HG03066 (cell line): ENCODE measurements around the gene KRTAP10-12.

Source experiments
- ATAC-seq: cut with Tn5 transposase; IDR thresholded peaks from one replicate; pipeline ENCODE4 v1.9.1; 2021; ENCODE audit warnings: low read depth; ENCODE audit not compliant: unreplicated experiment

Gene KRTAP10-12

GRCh38 chr21:44696572-44696971 lies 400 bp upstream of the KRTAP10-12 start:
- ATAC-seq, result no peak

GRCh38 chr21:44697811-44698734 lies 1.1 kb downstream of the KRTAP10-12 start:
- no peak for ATAC-seq

- ATAC-seq, result no peak
These were observed 2.6 kb downstream of the KRTAP10-12 start for GRCh38 chr21:44699502-44700001.

- ATAC-seq, result no peak
These were observed 3.4 kb downstream of the KRTAP10-12 start for GRCh38 chr21:44700101-44701022.

- no peak for ATAC-seq
These were observed 4.0 kb downstream of the KRTAP10-12 start for GRCh38 chr21:44701023-44701400.

DNA sequence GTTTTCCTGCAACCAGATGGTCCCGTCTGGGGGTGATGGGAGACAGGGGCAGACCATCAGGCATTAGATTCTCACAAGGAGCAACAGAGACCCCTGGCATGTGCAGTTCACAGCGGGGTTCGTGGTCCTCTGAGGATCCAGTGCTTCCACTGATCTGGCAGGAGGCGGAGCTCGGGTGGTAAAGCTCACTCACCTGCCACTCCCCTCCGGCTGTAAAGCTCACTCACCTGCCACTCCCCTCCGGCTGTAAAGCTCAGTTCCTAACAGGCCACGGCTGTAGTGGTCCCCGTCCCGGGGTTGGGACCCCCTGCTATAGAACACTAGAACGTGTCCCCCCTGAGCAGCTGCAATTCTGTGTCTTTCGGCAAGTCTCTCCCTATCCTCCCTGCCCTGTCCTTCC lies 4.6 kb downstream of the KRTAP10-12 start:
- ATAC-seq, result no peak

DNA sequence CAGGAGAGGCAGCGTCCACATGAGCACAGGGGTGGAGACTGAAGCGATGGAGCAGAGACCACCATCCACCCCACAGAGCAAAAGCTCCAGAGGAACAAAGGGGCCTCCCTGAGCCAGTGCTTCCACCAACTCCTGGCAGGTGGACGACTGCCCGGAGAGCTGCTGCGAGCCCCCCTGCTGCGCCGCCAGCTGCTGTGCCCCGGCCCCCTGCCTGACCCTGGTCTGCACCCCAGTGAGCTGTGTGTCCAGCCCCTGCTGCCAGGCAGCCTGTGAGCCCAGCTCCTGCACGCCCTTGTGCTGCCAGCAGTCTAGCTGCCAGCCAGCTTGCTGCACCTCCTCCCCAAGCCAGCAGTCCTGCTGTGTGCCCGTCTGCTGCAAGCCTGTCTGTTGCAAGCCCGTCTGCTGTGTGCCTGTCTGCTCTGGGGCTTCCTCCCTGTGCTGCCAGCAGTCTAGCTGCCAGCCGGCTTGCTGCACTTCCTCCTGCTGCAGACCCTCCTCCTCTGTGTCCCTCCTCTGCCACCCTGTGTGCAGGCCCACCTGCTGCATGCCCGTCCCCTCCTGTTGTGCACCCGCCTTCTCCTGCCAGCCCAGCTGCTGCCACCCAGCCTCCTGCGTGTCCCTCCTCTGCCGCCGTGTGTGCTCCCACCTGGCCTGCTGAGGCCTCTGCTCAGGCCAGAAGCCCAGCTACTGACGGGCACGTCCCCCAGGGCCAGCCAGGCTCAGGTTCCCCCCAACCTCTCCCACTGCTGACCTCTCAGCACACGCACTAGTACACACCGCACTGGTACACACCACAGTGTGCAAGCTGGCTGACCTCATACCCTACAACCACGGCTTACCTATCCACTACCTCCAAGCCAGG lies 5.4 kb downstream of the KRTAP10-12 start:
- no peak for ATAC-seq

DNA sequence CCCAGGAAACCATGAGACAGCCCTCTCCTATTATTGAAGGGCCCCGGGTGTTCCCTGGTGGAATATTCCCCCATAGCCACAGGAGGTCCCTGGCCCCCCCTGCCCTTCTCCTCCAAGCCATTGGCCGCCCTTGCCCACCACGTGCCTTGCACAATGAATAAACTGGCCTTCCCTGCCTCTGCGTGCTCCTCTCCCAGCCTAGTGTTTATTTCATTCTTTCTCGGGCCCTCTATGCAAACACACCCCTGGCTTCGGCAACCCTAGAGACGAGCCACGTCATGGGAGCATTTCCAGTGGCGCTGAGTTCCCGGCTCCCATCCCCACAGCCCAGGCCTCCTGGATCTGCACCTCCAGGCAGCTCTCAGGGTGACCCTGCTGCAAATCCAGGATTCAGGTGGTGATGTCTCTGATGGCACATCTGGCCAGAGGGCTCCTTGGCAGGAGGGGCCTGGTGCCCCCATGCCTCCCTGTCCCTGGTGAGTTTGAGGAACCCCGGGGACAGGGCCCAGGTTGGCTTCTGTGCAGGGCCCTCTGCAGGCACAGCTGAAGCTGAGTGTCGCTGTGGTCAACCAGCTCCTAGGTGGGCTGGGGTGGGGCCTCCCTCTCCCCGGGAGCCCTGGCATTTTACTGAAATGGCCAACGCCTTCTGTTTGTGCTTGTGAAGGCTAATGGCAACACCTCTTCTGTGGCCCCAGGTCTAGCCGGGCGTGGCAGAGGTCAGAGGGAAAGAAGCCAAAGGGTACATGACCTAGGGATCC lies 6.2 kb downstream of the KRTAP10-12 start:
- no peak for ATAC-seq

DNA sequence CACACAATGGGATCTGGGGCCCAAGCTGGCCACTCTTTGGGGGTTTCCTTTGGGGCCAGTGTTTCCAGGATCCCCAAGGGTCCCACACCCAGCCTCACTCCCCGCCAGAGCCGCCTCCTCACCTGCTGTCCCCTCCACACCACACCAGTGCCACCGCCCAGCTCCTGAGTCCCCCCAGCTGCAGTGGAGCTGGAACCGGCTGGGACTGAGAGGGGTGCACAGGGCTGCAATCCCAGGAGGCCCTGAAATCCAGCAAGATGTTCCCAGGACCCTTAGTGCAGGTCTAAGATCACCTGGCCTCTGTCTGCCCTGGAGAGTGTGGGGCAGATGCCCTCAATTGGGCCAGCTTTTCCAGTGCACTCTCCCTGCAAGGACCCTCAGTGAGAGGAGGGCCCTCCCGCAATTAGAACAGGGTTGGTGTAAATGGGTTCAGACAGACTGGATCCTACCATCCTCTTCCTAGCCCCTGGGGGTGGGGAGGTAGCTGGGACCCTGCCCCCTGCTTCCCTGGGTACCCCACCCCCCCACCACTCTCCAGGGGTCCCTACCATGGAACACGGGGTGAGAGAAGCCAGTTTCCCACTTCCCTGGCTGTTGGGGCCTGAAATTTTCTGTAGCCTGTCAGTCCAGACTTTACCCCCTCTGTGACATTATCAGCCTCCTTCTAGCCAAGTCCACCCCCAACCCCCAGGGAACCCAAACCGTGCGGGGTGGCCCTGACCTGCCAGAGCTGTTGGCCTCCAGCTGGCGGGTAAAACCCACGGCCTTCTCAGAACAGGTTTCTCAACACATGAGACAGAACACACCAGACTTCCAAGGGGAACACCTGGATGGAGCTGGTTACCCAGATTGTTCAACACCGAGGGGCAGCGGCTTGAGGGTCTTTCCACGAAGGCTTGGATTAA lies 7.0 kb downstream of the KRTAP10-12 start:
- no peak for ATAC-seq

DNA sequence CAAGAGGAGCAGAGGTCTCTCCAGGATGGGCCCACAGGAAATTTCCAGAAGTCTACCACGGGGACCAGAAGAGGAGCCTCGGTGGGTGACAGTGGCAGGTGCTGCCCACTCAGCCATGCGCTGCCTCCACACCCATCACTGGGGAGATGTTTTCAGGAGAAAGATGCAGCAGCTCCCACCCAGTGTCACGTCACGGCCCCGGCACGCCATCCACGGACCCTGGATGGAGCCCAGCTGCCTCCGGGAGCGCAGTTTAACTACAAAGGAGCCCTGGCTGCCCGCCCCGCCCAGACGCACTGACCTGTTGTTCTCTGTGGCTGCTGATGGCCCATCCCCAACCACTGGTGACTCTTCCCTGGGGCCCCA lies 7.6 kb downstream of the KRTAP10-12 start:
- ATAC-seq, result no peak

DNA sequence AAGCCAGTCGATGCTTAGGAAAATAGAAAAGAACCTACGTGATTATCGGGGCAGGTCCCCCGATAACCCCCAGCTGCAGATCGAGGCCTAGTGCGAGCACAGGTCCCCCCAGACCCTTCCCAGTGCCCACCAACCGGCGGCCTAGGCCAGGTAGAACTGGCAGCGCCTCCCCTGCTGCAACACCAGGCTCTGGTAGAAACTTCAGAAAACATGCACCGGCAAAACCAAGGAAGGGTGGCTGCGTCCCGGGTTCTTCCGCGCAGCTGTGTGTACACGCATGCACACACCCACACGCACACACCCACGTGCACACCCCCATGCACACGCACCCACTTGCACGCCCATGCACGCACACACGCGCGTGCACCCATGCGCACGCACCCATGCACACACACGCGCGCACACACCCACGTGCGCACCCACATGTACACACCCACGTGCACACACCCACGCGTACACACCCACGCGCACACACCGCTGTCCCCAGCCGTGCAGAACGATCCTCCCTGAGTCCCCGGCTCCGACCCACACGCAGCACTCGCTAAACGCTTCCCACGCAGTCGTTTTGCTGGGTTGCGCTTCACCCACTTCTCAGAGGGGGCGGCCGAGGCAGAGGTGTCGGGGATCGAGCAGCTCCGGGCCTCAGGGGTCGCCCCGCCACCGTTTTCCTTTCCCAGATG lies 9.2 kb downstream of the KRTAP10-12 start:
- no peak for ATAC-seq

- no peak for ATAC-seq
These were observed 10.0 kb downstream of the KRTAP10-12 start for GRCh38 chr21:44706706-44707581.

GRCh38 chr21:44708213-44708865 lies 11.4 kb downstream of the KRTAP10-12 start:
- ATAC-seq, result no peak

GRCh38 chr21:44708866-44709425 lies 12.0 kb downstream of the KRTAP10-12 start:
- ATAC-seq, result no peak

GRCh38 chr21:44709426-44710293 lies 12.7 kb downstream of the KRTAP10-12 start:
- no peak for ATAC-seq
